Activated B cell treated with CpG ODN at 0.5 μM for 24 hours (primary cell): Measurements from ENCODE around the gene CDH11. TPM values are rescaled to one million over a fixed set of nuclear protein-coding genes. Genes with fewer than 3 reads are reported as not detected.

Experiments used
- ATAC-seq: fragments of 200-7000 bp; cut with Tn5 transposase; one replicate; pipeline ENCODE4 v1.10.0; 2021; ENCODE audit warnings: low read depth, mild to moderate bottlenecking, moderate library complexity
- CTCF ChIA-PET: fragments of 350-600 bp; sonication (Branson Sonifier 250); formaldehyde crosslinking; loops from one replicate; lab custom pipeline; 2021; ENCODE audit warnings: antibody characterized with exemption; lab: Charles Lee
- POLR2A ChIA-PET: fragments of 350-600 bp; sonication (Branson Sonifier 250); formaldehyde crosslinking; loops from one replicate; lab custom pipeline; 2021; ENCODE audit warnings: antibody characterized with exemption; lab: Charles Lee
- DNase-seq: peaks from one replicate; pipeline ENCODE4 v3.0.0; 2022
- H3K27ac Mint-ChIP-seq: one replicate; pipeline ENCODE4 v1.8.0; 2020; ENCODE audit warnings: mixed read lengths
- H3K27me3 Mint-ChIP-seq: one replicate; pipeline ENCODE4 v1.8.0; 2021; ENCODE audit warnings: mixed read lengths
- H3K36me3 Mint-ChIP-seq: one replicate; pipeline ENCODE4 v1.8.0; 2021; ENCODE audit warnings: low read depth, mixed read lengths
- H3K4me1 Mint-ChIP-seq: one replicate; pipeline ENCODE4 v1.8.0; 2021; ENCODE audit warnings: mixed read lengths
- H3K4me3 Mint-ChIP-seq: one replicate; pipeline ENCODE4 v1.8.0; 2020; ENCODE audit warnings: mild to moderate bottlenecking, mixed read lengths
- H3K9me3 Mint-ChIP-seq: one replicate; pipeline ENCODE4 v1.8.0; 2020; ENCODE audit warnings: mixed read lengths
- intact Hi-C: fragments of 100-400 bp; cut with micrococcal nuclease; formaldehyde crosslinking; loops from one replicate; pipeline ENCODE4 v1.15.1; 2024
- total RNA-seq: library from RNA; stranded (reverse); gene quantifications from 2 replicates; pipeline ENCODE4 v1.2.3, GENCODE V29; 2022
- TF ChIP-seq, protein P1 (sequence below): fragments of 200-600 bp; IDR thresholded peaks from one replicate; pipeline ENCODE4 v1.8.0; 2022; ENCODE audit warnings: antibody characterized with exemption, mild to moderate bottlenecking

The CDH11 gene
- total RNA-seq, 1 donor from 2014 or later = not detected

- no peak for ATAC-seq
Observed at GRCh38 chr16:64957246-64957645, 164.6 kb downstream of the CDH11 start.

DNA sequence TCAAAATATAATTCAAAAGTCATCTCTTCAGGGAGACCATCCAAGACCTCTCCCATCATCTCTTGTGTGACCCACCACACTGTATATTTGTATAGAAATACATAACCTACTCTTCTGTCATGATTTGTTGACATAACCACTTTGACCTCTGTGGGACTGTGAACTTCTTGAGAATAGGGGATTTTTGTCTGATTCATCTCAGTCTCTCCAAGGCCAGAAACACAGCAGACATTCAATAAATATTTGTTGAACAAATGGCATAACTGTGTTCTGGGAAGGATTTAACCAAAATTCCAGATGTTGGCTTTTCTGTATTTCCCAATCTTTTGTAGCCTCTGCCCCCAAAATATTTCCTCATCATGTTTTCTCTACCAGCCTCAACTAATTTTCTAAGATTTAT lies 169.7 kb downstream of the CDH11 start:
- no peak overlapping the region for H3K27ac Mint-ChIP-seq
- DNase-seq (no peak), ATAC-seq (no peak)
- no peaks in the 10 kb centered on the region for H3K36me3 Mint-ChIP-seq
- ChIA-PET POLR2A (no interaction called here), CTCF (no interaction called here)
- H3K4me1 Mint-ChIP-seq = no peaks in the 10 kb centered on the region
- TF ChIP-seq, protein P1, sequence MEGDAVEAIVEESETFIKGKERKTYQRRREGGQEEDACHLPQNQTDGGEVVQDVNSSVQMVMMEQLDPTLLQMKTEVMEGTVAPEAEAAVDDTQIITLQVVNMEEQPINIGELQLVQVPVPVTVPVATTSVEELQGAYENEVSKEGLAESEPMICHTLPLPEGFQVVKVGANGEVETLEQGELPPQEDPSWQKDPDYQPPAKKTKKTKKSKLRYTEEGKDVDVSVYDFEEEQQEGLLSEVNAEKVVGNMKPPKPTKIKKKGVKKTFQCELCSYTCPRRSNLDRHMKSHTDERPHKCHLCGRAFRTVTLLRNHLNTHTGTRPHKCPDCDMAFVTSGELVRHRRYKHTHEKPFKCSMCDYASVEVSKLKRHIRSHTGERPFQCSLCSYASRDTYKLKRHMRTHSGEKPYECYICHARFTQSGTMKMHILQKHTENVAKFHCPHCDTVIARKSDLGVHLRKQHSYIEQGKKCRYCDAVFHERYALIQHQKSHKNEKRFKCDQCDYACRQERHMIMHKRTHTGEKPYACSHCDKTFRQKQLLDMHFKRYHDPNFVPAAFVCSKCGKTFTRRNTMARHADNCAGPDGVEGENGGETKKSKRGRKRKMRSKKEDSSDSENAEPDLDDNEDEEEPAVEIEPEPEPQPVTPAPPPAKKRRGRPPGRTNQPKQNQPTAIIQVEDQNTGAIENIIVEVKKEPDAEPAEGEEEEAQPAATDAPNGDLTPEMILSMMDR = no peak
- intact Hi-C loops = no loop called here
- no peak overlapping the region for H3K4me3 Mint-ChIP-seq
- peaks cover 4% of the 10 kb centered on the region for H3K9me3 Mint-ChIP-seq
- no peaks in the 10 kb centered on the region for H3K27me3 Mint-ChIP-seq

More at GRCh38 chr16:64957246-64957645, 164.6 kb downstream of the CDH11 start:
- H3K36me3 Mint-ChIP-seq = no peaks in the 10 kb centered on the region
- ChIA-PET CTCF (no interaction called here), POLR2A (no interaction called here)
- intact Hi-C loops = no loop called here
- H3K4me3 Mint-ChIP-seq = no peak overlapping the region
- TF ChIP-seq, protein P1 = no peak
- peaks cover 2% of the 10 kb centered on the region for H3K9me3 Mint-ChIP-seq
- no peak overlapping the region for H3K27ac Mint-ChIP-seq
- no peaks in the 10 kb centered on the region for H3K4me1 Mint-ChIP-seq
- no peaks in the 10 kb centered on the region for H3K27me3 Mint-ChIP-seq
- DNase-seq = no peak

- H3K27me3 Mint-ChIP-seq = no peaks in the 10 kb centered on the region
- H3K9me3 Mint-ChIP-seq = peaks cover 4% of the 10 kb centered on the region
- TF ChIP-seq, protein P1 = no peak
- CTCF ChIA-PET = no interaction called here
- H3K36me3 Mint-ChIP-seq = no peaks in the 10 kb centered on the region
- DNase-seq (no peak), ATAC-seq (no peak)
- H3K4me1 Mint-ChIP-seq = no peaks in the 10 kb centered on the region
- intact Hi-C loops = no loop called here
- no peak overlapping the region for H3K4me3 Mint-ChIP-seq
- POLR2A ChIA-PET = no interaction called here
- no peak overlapping the region for H3K27ac Mint-ChIP-seq
Observed at GRCh38 chr16:64951193-64951592, 170.7 kb downstream of the CDH11 start.

- ATAC-seq = no peak
Observed at GRCh38 chr16:64950731-64951130, 171.1 kb downstream of the CDH11 start.

GRCh38 chr16:64950262-64950661 lies 171.6 kb downstream of the CDH11 start:
- H3K4me1 Mint-ChIP-seq = no peaks in the 10 kb centered on the region
- peaks cover 4% of the 10 kb centered on the region for H3K9me3 Mint-ChIP-seq
- TF ChIP-seq, protein P1 = no peak
- POLR2A ChIA-PET = no interaction called here
- H3K4me3 Mint-ChIP-seq = no peak overlapping the region
- ATAC-seq = no peak
- H3K36me3 Mint-ChIP-seq = no peaks in the 10 kb centered on the region
- intact Hi-C loops = no loop called here
- no peaks in the 10 kb centered on the region for H3K27me3 Mint-ChIP-seq
- CTCF ChIA-PET = no interaction called here
- H3K27ac Mint-ChIP-seq = no peak overlapping the region
- no peak for DNase-seq

More at GRCh38 chr16:64950731-64951130, 171.1 kb downstream of the CDH11 start:
- H3K9me3 Mint-ChIP-seq = peaks cover 4% of the 10 kb centered on the region
- DNase-seq = no peak
- CTCF ChIA-PET = no interaction called here
- intact Hi-C loops = no loop called here
- no peak overlapping the region for H3K4me3 Mint-ChIP-seq
- no peak overlapping the region for H3K27ac Mint-ChIP-seq
- TF ChIP-seq, protein P1 = no peak
- H3K36me3 Mint-ChIP-seq = no peaks in the 10 kb centered on the region
- H3K4me1 Mint-ChIP-seq = no peaks in the 10 kb centered on the region
- no peaks in the 10 kb centered on the region for H3K27me3 Mint-ChIP-seq
- POLR2A ChIA-PET = no interaction called here
